GM18951 (cell line): Measurements from ENCODE around the gene ACADM.
"Not testable (repeated sequence)": the region's sequence is repeated elsewhere in the genome, so short reads cannot be mapped to it uniquely, and the experiment has no call there.

ENCODE experiments used
- POLR2A ChIP-seq: IDR thresholded peaks from 4 replicates; pipeline ENCODE4 v1.6.1; 2011; ENCODE audit warnings: mild to moderate bottlenecking; ENCODE audit not compliant: insufficient read length, insufficient read depth; ENCODE audit errors: extremely low read depth
- in situ Hi-C: fragments of 300-500 bp; cut with MboI; formaldehyde crosslinking; loops from one replicate; pipeline ENCODE4 v1.12.0; 2022; ENCODE audit warnings: low sequenced_read_pairs, mixed read lengths, inconsistent platforms; ENCODE audit not compliant: unreplicated experiment

The ACADM gene

GRCh38 chr1:75765697-75766355 lies 41.3 kb downstream of the ACADM start:
- no peak for TF ChIP-seq POLR2A
- in situ Hi-C loops, result no loop called here

- in situ Hi-C loops, result no loop called here
- TF ChIP-seq POLR2A, result no peak
These were observed 43.5 kb downstream of the ACADM start for GRCh38 chr1:75768016-75768415.

- no peak for TF ChIP-seq POLR2A
- in situ Hi-C loops, result no loop called here
These were observed 46.3 kb downstream of the ACADM start for GRCh38 chr1:75770761-75771160.

GRCh38 chr1:75771978-75772377 lies 47.5 kb downstream of the ACADM start:
- in situ Hi-C loops, result no loop called here
- no peak for TF ChIP-seq POLR2A

GRCh38 chr1:75777812-75778211 lies 53.3 kb downstream of the ACADM start:
- in situ Hi-C loops, result not testable (repeated sequence)

GRCh38 chr1:75778694-75779093 lies 54.2 kb downstream of the ACADM start:
- in situ Hi-C loops, result not testable (repeated sequence)

GRCh38 chr1:75780183-75780582 lies 55.7 kb downstream of the ACADM start:
- in situ Hi-C loops, result not testable (repeated sequence)

GRCh38 chr1:75783920-75784319 lies 59.4 kb downstream of the ACADM start:
- in situ Hi-C loops, result not testable (repeated sequence)

GRCh38 chr1:75785320-75785982 lies 60.9 kb downstream of the ACADM start:
- no peak for TF ChIP-seq POLR2A
- in situ Hi-C loops, result no loop called here

GRCh38 chr1:75785983-75786853 lies 61.7 kb downstream of the ACADM start, which contains the start of gene RABGGTB:
Gene RABGGTB, plus strand, starts transcription at chr1:75786256. Its CDS starts 16 bp downstream, at chr1:75786272.
- in situ Hi-C loops, result no loop called here
- TF ChIP-seq POLR2A, result peak; percentile 99

GRCh38 chr1:75786901-75787493 lies 62.5 kb downstream of the ACADM start:
- no peak for TF ChIP-seq POLR2A
- in situ Hi-C loops, result no loop called here

GRCh38 chr1:75787524-75787923 lies 63.0 kb downstream of the ACADM start:
- in situ Hi-C loops, result no loop called here
- no peak for TF ChIP-seq POLR2A

GRCh38 chr1:75789988-75790387 lies 65.5 kb downstream of the ACADM start:
- in situ Hi-C loops, result no loop called here
- TF ChIP-seq POLR2A, result no peak

- no peak for TF ChIP-seq POLR2A
- in situ Hi-C loops, result no loop called here
These were observed 66.5 kb downstream of the ACADM start for GRCh38 chr1:75791022-75791421.

GRCh38 chr1:75792091-75792490 lies 67.6 kb downstream of the ACADM start:
- in situ Hi-C loops, result no loop called here
- TF ChIP-seq POLR2A, result no peak
